Caki2 (cell line): Measurements from ENCODE around the gene IL1F10. TPM values are rescaled to one million over a fixed set of nuclear protein-coding genes. Genes with fewer than 3 reads are reported as not detected.
A peak's percentile ranks its signal among the peaks of the same experiment; 100 is the strongest.
"Not testable (repeated sequence)": the region's sequence is repeated elsewhere in the genome, so short reads cannot be mapped to it uniquely, and the experiment has no call there.

ENCODE experiments used
- DNase-seq: peaks from one replicate; pipeline ENCODE4 v3.0.0-alpha.2; 2015; ENCODE audit warnings: low read depth
- in situ Hi-C: cut with HindIII; loops from 2 replicates; pipeline ENCODE4 v1.10.0; 2016; ENCODE audit warnings: low sequenced_read_pairs, low pct_unique_long_range_greater_than_20kb, mixed read lengths
- total RNA-seq: library from RNA; depleted of rRNA; stranded (reverse); fragments of >200 nt; shearing (Covaris generic); gene quantifications from 2 replicates; pipeline ENCODE4 v1.2.3, GENCODE V29; 2014; ENCODE audit warnings: low replicate concordance

The IL1F10 gene
- total RNA-seq, 1 experiment from 2014 or later: not detected

DNA sequence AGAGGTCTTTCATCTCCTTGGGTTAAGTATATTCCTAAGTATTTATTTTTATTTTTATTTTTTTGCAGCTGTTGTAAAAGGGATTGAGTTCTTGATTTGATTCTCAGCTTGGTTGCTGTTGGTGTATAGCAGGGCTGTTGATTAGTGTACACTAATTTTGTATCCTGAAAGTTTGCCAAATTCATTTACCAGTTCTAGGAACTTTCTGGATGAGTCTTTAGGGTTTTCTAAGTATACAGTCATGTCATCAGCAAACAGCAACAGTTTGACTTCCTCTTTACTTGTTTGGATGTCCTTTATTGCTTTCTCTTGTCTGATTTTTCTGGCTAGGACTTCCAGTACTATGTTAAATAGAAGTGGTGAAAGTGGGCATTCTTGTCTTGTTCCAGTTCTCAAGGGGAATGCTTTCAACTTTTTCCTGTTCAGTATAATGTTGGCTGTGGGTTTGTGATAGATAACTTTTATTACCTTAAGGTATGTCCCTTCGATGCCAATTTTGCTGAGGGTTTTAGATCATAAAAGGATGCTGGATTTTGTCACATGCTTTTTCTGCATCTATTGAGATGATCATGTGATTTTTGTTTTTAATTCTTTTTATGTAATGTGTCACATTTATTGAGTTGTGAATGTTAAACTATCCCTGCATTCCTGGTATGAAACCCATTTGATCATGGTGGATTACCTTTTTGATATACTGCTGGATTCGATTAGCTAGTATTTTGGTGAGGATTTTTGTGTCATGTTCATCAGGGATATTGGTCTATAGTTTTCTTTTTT, 29.3 kb downstream of the IL1F10 start:
- DNase-seq, in situ Hi-C loops: not testable (repeated sequence)

DNA sequence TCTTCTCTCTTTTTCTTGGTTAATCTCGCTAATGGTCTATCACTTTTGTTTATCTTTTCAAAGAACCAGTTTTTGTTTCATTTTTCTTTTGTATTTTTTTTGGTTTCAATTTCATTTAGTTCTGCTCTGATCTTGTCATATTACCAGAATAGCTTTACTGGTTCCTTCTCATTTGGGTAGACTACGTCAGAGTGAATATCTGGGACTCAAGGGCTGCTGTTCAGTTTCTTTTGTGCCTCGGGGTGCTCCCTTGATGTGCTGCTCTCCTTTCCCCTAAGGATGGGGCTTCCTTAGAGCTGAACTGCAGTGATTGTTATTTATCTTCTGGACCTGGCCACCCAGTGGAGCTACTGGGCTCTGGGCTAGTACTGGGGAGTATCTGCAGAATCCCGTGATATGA, 30.3 kb downstream of the IL1F10 start:
- in situ Hi-C loops: no loop called here
- no peak for DNase-seq

DNA sequence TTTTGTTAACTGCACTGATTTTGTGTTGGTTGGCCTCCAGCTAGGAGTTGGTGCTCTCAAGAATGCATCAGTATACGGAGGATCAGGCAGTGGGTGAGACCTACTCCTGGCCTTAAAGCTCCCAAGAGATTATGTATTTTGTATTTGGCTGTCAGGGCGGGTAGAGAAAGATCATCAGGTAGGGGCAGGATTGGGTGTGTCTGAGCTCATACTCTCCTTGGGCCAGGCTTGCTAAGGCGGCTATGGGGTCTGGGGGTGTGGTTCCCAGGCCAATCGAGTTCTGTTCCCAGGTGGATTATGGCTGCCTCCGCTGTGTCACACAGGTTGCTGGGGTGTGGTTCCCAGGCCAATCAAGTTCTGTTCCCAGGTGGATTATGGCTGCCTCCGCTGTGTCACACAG, 30.8 kb downstream of the IL1F10 start:
- in situ Hi-C loops: no loop called here
- no peak for DNase-seq

DNA sequence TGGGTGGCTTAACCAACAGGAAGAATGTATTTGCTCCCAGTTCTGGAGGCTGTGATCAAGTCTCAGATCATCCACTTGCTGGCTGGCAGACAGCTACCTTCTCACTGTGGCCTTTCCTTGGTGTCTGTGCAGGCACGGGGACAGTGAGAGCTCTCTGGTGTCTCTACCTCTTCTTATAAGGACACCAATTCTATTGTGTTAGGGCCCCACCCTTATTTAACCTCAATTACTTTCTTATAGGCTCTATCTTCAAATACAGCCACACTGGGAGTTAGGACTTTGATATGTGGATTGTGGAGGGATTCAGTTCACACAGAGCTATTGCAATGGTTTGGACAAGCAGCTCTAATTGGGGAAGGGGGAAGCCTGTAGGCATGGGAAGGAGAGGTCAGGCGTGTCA, 34.4 kb downstream of the IL1F10 start:
- in situ Hi-C loops: no loop called here
- no peak for DNase-seq

DNA sequence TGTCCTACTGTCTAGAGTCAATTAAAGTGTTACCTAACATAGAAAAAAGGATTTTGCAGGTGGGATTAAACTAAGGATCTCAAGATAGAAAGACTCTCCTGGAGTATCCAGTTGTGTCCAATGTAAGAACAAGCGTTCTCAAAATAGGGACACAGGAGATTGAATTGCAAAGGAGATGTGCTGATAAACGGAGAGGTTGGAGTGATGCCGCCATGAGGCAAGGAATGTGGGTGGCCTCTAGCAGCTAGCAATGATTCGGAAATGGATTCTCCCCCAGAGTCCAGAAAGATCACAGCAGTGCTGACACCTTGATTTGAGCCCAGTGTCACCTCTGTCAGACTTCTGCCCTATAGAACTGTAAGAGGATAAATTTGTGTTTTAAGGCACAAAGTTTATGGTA, 35.5 kb downstream of the IL1F10 start:
- DNase-seq: no peak
- in situ Hi-C loops: no loop called here

DNA sequence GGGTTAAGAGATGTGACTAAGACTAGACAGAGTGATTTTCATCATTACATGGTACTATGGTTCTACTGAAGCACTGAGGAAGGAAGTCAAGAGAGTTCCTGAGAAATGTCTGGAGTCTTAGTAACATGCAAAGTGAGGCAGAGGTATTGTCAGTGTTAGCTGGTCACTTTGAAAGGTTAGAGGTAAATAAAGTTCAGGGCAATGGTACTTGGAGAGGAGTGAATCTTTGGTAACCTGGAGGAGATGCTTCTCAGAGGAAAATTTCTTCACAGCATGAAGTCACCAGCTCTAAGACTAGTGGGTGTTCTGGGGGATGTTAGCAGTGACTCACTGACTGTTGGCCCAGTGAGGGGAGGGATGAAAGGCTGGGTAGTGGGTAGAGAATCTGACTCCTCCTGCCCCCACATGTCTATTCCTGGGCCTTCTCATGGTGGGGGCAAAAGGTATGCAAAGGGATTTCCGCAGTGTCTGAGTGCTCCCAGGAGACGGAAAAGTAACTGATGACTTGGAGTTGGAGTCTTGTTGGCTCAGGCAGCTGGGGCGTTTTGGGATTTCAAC, 36.4 kb downstream of the IL1F10 start:
- no peak for DNase-seq
- in situ Hi-C loops: no loop called here

DNA sequence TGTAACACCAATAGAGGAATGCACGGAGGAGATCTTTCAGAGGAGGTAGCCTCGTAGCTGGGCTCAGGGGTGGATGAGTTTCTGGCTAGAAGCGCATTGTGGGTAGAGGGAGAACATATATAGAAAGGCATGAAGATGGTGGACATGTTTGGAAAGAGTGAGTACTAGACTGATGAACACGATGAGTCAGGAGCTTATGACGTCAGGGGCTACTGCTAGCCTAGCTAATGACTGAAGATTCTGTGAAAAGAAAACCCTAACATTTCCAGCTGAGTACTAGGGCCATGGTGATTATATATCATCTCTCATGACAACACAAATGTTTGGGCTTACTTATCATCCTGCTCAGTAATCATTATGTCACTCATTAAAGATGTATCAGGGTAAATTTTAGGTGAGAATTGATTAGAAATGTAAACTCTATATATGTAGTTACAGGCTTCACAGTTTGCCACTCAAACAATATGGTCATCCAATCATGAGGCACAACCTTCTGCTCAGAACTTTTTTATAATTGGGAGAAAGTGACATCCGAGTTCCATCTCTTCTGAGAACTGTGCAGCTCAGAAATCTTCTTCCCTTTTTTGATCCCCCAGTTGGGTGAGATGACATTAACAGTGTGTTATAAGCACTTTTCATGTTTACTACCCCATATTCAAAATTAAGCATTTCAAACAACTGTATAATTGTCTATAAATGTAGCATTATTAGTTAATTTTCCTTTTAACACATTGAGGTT, 37.4 kb downstream of the IL1F10 start:
- in situ Hi-C loops: no loop called here
- DNase-seq: peak; percentile 15

DNA sequence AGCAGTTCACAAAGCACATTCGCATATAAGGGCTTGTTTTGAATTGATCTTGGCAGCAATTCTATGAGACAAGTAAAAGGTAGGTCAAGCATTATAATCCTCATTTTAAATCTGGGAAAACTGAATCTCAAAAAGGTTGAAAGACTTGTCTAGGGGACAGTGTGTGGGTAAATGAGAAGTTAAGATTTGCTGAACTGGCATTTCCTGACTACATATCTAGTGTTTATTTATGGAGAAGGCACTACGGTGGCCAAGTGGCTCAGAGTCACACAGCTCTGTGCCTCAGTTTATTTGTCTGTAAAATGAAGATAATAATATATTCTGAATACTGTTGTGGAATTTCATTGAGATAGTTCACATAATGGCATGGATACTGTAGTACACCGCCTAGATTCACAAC, 43.4 kb downstream of the IL1F10 start:
- in situ Hi-C loops: no loop called here
- DNase-seq: no peak

DNA sequence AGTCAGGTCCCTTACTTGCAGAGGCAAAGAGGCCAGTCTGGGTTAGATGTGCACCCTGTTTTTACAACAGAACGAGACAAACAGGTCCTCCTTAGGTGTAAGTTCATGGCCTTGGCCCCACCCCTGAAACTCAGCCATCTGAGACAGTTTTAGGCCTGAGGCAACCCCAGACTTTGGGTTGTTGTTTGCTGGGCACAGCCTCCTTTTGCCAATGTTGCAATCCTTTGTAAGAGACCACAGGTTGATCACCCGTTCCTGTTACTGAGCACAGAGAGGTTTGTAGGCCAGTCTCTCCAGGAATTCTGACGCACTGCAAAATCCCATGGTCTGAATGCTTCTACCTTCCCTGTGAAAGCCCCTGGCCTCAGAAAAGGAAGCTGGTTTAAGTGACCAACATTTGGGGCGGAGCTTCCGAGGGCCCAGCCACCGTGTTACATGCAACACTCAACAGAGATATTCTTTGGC, 44.1 kb downstream of the IL1F10 start:
- no peak for DNase-seq
- in situ Hi-C loops: no loop called here

DNA sequence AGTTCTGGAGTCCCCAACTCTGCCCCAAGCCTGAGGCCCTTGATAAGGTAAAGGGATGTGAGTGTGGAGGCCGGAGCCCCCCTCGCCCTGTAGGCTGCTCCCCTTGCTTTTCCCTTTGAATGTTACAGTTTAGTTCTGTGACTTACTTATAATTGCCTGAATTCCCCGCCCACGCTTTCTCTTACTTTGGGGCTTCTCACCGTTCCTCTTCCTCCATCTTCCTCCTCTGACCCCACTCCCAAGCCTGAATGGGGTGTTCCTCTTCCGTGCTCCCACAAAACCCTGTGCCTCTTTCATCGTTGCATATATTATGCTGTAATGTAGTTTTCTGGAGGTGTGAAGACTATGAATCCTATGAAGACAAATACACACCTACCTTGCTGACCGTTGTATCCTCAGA, 44.7 kb downstream of the IL1F10 start:
- in situ Hi-C loops: no loop called here
- DNase-seq: no peak

DNA sequence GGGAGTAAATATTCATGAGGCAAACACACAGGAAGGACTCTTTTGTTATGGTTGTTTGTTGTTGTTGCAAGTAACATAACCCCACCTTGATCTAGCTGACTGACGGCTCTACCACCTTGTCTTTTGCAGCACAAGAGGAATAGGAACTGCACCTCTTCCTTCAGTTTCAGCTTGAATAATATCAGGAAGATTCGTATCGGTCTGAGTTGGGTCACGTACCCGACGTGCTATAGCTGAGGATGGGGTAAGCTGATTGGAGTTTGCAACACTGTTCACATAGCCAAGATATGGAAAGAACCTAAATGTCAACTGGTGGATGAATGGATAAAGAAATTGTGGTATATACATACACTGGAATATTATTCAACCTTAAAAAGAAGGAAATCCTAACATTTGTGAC, 45.1 kb downstream of the IL1F10 start:
- in situ Hi-C loops: no loop called here
- DNase-seq: no peak

DNA sequence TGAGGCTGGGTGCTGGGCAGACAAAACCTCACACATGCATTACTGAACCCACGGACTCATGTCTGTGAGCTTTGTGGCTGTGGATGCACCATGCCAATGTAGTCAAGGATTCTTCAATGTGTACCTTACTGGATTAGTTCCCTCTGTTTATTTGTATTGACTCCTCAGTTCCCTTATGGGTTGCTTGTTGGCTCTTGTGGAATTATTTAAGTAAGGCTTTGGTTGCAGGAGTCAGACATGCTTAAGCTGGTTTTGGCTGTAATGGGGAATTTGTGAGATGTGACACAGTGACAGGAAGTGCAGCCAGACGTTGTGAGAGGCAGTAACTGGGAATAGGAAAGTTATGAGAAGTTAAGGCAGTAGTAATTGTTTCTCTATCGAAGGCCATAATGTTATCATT, 46.0 kb downstream of the IL1F10 start:
- in situ Hi-C loops: no loop called here
- DNase-seq: no peak

DNA sequence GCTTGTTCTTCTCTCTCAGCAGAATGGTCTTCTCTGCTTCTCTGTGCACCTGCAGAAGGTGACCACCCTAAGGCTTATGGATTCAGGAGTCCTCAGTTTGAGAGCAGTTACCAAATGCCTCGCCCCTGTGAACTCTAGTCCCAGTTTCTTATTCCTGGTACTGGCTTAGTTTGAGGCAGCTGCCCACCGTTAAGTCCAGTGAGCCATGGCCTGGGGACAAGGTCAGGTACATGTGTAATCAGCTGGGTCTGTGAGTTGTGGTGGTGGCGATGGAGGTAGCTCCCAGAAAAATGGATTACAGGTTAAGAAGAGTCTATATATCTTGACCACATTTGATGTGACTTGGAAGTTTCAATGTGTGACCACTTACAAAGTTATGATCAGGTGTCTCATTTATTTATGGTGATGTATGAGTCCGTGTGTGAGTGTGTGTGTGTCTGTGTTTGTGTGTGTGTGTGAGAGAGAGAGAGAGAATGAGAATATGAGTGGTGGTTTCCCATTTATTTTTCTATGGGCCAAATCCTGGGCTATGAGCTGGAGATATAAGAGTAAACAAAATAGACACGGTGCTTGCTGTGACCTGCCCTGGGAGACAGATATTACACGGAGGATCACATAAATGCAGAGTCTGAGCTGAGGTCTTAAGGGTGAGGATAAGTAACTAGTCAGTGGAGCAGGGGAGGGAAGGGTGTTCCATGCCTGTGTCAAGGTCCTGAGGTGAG, 46.6 kb downstream of the IL1F10 start:
- in situ Hi-C loops: no loop called here

DNA sequence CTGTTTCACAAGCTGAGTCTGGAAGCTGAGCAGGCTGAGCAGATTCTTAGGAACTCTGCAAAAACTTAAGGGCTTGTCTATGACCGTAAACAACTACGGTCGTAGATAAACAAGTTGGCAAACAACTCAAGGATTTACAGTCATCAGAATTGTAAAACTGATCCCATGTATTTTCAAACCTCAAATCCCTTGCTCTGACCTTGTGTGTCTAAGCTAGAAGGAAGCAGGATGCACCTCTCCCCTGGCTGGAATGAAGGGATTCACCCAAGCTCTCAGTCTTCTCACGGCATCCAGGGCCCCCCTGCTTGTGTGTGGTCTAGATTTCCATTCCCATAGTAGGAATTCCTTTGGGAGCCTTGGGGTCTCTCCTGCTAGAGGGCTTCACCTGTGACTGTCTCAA, 47.2 kb downstream of the IL1F10 start:
- in situ Hi-C loops: no loop called here
- DNase-seq: no peak

More for the DNA sequence above, 46.6 kb downstream of the IL1F10 start:
- DNase-seq: no peak

DNA sequence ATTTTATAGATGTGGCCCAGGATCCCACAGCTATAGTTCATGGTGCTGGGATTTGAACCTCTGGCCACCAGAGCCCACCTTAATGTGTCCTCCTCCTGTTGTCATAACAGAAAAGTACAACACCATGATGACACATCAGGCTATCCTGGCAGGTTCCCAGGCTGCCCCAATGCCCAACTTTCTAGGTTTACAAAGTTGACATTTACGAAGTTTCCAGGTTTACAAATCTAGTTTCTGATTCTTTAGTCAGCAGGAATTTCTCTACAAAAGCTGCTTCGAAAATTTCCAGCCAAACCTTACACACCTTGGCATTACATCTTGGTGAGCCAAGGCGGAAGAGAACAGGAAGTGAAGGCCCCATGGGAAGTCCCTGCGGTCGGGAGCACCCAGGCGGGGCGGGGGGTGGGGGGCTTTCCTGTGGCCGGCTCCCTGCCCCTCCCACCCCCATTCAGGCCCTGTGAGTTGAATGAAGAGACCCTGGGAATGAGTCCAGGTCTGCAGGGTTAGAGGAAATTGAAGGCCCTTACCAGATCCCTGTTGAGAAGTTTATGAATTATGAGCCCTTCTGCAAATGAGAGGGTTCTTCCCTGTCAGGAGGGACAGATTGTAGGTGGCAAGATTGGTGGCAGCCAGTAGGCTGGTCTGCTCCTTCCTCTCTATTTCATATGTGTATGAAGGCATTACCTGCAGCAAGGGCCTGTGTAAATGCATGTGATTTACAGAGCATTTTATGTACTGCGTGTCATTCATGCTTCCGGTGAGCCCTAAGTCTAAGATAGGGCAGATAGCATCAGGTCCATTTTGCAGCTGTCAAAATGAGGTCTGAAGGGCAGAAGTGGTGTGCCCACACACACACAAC, 48.6 kb downstream of the IL1F10 start:
- DNase-seq: no peak

DNA sequence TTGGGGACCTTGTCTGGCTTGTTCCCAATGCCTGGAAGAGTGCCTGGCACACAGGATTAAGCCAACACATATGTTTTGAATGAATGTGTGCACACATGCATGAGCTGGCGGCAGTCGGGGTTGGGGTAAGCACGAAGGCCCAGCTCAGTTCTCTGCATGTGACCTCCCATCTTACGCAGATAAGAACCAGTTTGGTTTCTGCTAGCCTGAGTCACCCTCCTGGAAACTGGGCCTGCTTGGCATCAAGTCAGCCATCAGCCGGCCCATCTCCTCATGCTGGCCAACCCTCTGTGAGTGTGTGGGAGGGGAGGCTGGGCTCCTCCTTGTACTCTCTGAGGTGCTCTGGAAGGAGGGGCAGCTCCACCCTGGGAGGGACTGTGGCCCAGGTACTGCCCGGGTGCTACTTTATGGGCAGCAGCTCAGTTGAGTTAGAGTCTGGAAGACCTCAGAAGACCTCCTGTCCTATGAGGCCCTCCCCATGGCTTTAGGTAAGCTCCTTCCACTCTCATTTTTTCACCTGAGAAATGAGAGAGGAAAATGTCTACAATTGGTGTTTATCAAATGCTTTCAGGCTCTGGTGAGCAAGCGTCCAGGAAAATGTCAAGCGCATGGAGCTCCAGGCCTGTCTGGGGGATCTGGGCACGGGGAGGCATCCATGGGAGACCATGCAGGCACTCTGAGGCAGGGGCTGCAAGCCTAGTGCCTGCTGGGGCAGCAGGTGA, 49.9 kb downstream of the IL1F10 start:
- DNase-seq: no peak

More for the DNA sequence above, 48.6 kb downstream of the IL1F10 start:
- in situ Hi-C loops: no loop called here

DNA sequence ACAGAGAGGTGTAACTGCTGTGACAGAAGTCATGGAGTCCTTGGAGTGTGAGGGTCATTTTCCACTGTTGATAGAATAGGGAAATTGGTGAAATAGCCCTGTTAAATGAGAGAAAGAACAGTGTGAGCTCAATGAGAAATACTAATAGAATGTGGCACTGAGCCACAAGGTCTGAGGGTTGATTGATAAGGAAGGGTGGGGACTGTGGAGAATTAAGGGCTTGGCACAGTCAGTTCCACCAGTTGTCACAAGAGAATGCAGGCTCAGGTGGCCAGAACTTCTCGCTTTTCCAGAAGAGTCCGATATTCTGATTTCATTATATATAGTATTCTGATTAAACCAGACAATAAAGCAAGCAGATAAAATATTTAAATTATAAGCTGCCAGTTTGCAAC, 50.5 kb downstream of the IL1F10 start:
- DNase-seq: no peak
- in situ Hi-C loops: no loop called here

More for the DNA sequence above, 49.9 kb downstream of the IL1F10 start:
- in situ Hi-C loops: no loop called here
